Panc1 (cell line): ENCODE results near the gene DYNLL2. TPM values are rescaled to one million over a fixed set of nuclear protein-coding genes. Genes with fewer than 3 reads are reported as not detected.

Experiments used
- ATAC-seq: fragments of 200-7000 bp; cut with Tn5 transposase; 2 replicates; pipeline ENCODE4 v1.9.1; 2020; ENCODE audit warnings: mild to moderate bottlenecking, moderate library complexity
- BruUV-seq: library from RNA; stranded (reverse); fragments of 400-500 nt; replicated peaks from 2 replicates; lab custom pipeline; 2021; lab: Mats Ljungman, UMichigan
- CTCF ChIA-PET: fragments of 300-600 bp; sonication (Branson Sonifier 250); formaldehyde crosslinking; loops from one replicate; lab custom pipeline; 2022; ENCODE audit warnings: antibody characterized with exemption; lab: Charles Lee
- POLR2A ChIA-PET: fragments of 300-600 bp; sonication (Branson Sonifier 250); formaldehyde crosslinking; loops from one replicate; lab custom pipeline; 2022; ENCODE audit warnings: antibody characterized with exemption; lab: Charles Lee
- DNase-seq: peaks from one replicate; pipeline ENCODE4 v3.0.0-alpha.2; 2010; ENCODE audit warnings: low read depth, low spot score
- H3K27ac ChIP-seq: 2 replicates; pipeline ENCODE4 v1.5.1; 2011; ENCODE audit warnings: mild to moderate bottlenecking, low read length, inconsistent platforms
- H3K27me3 ChIP-seq: fragments of 200-500 bp; sonication (Bioruptor generic); 2 replicates; pipeline ENCODE4 v1.6.0; 2014; ENCODE audit warnings: low read length, inconsistent platforms; ENCODE audit not compliant: control insufficient read depth, insufficient read depth
- H3K36me3 ChIP-seq: fragments of 200-500 bp; sonication (Bioruptor generic); 2 replicates; pipeline ENCODE4 v1.5.1; 2014; ENCODE audit warnings: inconsistent platforms, mild to moderate bottlenecking, low read length, moderate library complexity; ENCODE audit not compliant: control insufficient read depth, insufficient read depth
- H3K4me1 ChIP-seq: 2 replicates; pipeline ENCODE4 v1.5.1; 2011; ENCODE audit warnings: inconsistent platforms, mild to moderate bottlenecking, low read length, moderate library complexity; ENCODE audit not compliant: control insufficient read depth, insufficient read depth
- H3K4me3 ChIP-seq, 2 experiments: 2 replicates each; pipeline ENCODE4 v1.5.1; 2011 to 2012; ENCODE audit warnings: low read depth in 2 of 2, low read length in 2 of 2, mild to moderate bottlenecking in 2 of 2, inconsistent platforms in 1 of 2, moderate library complexity in 1 of 2
- H3K9me3 ChIP-seq: fragments of 200-500 bp; sonication (Bioruptor generic); 2 replicates; pipeline ENCODE4 v1.5.1; 2014; ENCODE audit warnings: low read depth, mild to moderate bottlenecking, inconsistent platforms, low read length, moderate library complexity; ENCODE audit not compliant: control insufficient read depth, insufficient read depth
- CTCF ChIP-seq: fragments of 450-650 bp; IDR thresholded peaks from 2 replicates; pipeline ENCODE4 v1.5.1; 2017; ENCODE audit warnings: mild to moderate bottlenecking
- POLR2AphosphoS5 ChIP-seq: IDR thresholded peaks from 2 replicates; pipeline ENCODE4 v1.6.1; 2012; ENCODE audit warnings: mild to moderate bottlenecking, low read depth, low read length, moderate library complexity
- REST ChIP-seq, 2 experiments: IDR thresholded peaks; 2 replicates each; pipeline ENCODE4 v1.6.1; 2011 to 2012; ENCODE audit warnings: low read depth in 2 of 2, control low read depth in 1 of 2, low read length in 1 of 2, mild to moderate bottlenecking in 1 of 2, moderate library complexity in 1 of 2; ENCODE audit not compliant: insufficient read depth in 1 of 2
- SIN3A ChIP-seq: IDR thresholded peaks from 2 replicates; pipeline ENCODE4 v1.6.1; 2012; ENCODE audit warnings: low read depth, mild to moderate bottlenecking, low read length, moderate library complexity, borderline replicate concordance; ENCODE audit not compliant: insufficient read depth
- TCF7L2 ChIP-seq: IDR thresholded peaks from 2 replicates; pipeline ENCODE4 v1.6.1; 2011; ENCODE audit warnings: mild to moderate bottlenecking, low read depth, low read length, inconsistent platforms
- in situ Hi-C: cut with HindIII; loops from 2 replicates; pipeline ENCODE4 v1.10.0; 2016; ENCODE audit warnings: low sequenced_read_pairs, low pct_unique_long_range_greater_than_20kb
- intact Hi-C: fragments of 100-400 bp; cut with micrococcal nuclease; formaldehyde crosslinking; loops from one replicate; pipeline ENCODE4 v1.10.0; 2022; ENCODE audit not compliant: unreplicated experiment
- total RNA-seq: library from RNA; stranded (reverse); gene quantifications from one replicate; pipeline ENCODE4 v1.2.1, GENCODE V29; 2021; ENCODE audit not compliant: unreplicated experiment

DYNLL2 gene
- total RNA-seq, 1 experiment from 2014 or later = 19.8 TPM

- in situ Hi-C loops (no loop called here), intact Hi-C loops (no loop called here)
- Histone ChIP-seq H3K9me3 (no peaks in the 10 kb centered on the region), H3K27ac (no peak overlapping the region), H3K4me1 (no peaks in the 10 kb centered on the region), H3K4me3 (no peak overlapping the region), H3K27me3 (no peaks in the 10 kb centered on the region), H3K36me3 (peaks cover 9% of the 10 kb centered on the region)
- no TSS peak for BruUV-seq
- POLR2A ChIA-PET = interaction anchor here (0.7 kb wide), 2 partner anchors 104 to 919 kb away, joined by 3 to 8 read pairs; no protein-coding TSS in a partner anchor
- CTCF ChIA-PET = no interaction called here
- TF ChIP-seq REST (IDR thresholded peaks at IDR 0.05; ENCODE audit: insufficient read depth in 1 of 2, low read depth in 2 of 2, low read length in 1 of 2) (no peak), SIN3A (no peak), CTCF (no peak), POLR2AphosphoS5 (no peak), TCF7L2 (no peak)
- DNase-seq (no peak), ATAC-seq (no peak)
Measured at GRCh38 chr17:58092101-58092796, 9.0 kb downstream of the DYNLL2 start.

- intact Hi-C loops = no loop called here
- ATAC-seq (no peak), DNase-seq (no peak)
- ChIA-PET POLR2A (no interaction called here), CTCF (no interaction called here)
- Histone ChIP-seq H3K36me3 (peaks cover 4% of the 10 kb centered on the region; the same call in 1 of the 2 replicates), H3K27ac (no peak overlapping the region), H3K27me3 (no peaks in the 10 kb centered on the region), H3K4me3 (no peak overlapping the region), H3K4me1 (no peaks in the 10 kb centered on the region), H3K9me3 (no peaks in the 10 kb centered on the region)
- no peak for TF ChIP-seq REST (IDR thresholded peaks at IDR 0.05; ENCODE audit: insufficient read depth in 1 of 2, low read depth in 2 of 2, low read length in 1 of 2)
- no peak for TF ChIP-seq POLR2AphosphoS5
- BruUV-seq = no TSS peak
- in situ Hi-C loops = no loop called here
Measured at GRCh38 chr17:58092797-58093385, 9.7 kb downstream of the DYNLL2 start.
